NCI-H1694 (cell line): ENCODE results near the gene KBTBD2.
A peak's percentile ranks its signal among the peaks of the same experiment; 100 is the strongest.
"Not testable (repeated sequence)": the region's sequence is repeated elsewhere in the genome, so short reads cannot be mapped to it uniquely, and the experiment has no call there.

Experiments used
- DNase-seq: peaks from one replicate; lab custom pipeline; 2025; lab: John Stamatoyannopoulos, UW

KBTBD2 gene

GRCh38 chr7:32891043-32891799 is at the start of gene KBTBD2:
KBTBD2 (minus strand) TSS chr7:32891760; CDS start chr7:32879604, 12,156 bp downstream.
- peak; percentile 23 for DNase-seq

GRCh38 chr7:32941181-32941580 is 49.6 kb upstream of the KBTBD2 start:
- DNase-seq = no peak

- DNase-seq = no peak
Measured at GRCh38 chr7:32937344-32938174, 46.0 kb upstream of the KBTBD2 start.

GRCh38 chr7:32936689-32937088 is 45.1 kb upstream of the KBTBD2 start:
- no peak for DNase-seq

- DNase-seq = no peak
Measured at GRCh38 chr7:32935558-32935957, 44.0 kb upstream of the KBTBD2 start.

GRCh38 chr7:32930378-32930777 is 38.8 kb upstream of the KBTBD2 start:
- no peak for DNase-seq

- DNase-seq = no peak
Measured at GRCh38 chr7:32929430-32930143, 38.0 kb upstream of the KBTBD2 start.

- DNase-seq = no peak
Measured at GRCh38 chr7:32928785-32929298, 37.3 kb upstream of the KBTBD2 start.

GRCh38 chr7:32921896-32922295 is 30.3 kb upstream of the KBTBD2 start:
- no peak for DNase-seq

- not testable (repeated sequence) for DNase-seq
Measured at GRCh38 chr7:32916994-32917393, 25.4 kb upstream of the KBTBD2 start.

- no peak for DNase-seq
Measured at GRCh38 chr7:32916006-32916405, 24.4 kb upstream of the KBTBD2 start.

GRCh38 chr7:32915041-32915536 is 23.5 kb upstream of the KBTBD2 start:
- no peak for DNase-seq

GRCh38 chr7:32914184-32914583 is 22.6 kb upstream of the KBTBD2 start:
- DNase-seq = no peak

- no peak for DNase-seq
Measured at GRCh38 chr7:32910195-32910594, 18.6 kb upstream of the KBTBD2 start.

GRCh38 chr7:32905175-32905662 is 13.7 kb upstream of the KBTBD2 start:
- no peak for DNase-seq

- no peak for DNase-seq
Measured at GRCh38 chr7:32901629-32902028, 10.1 kb upstream of the KBTBD2 start.

GRCh38 chr7:32900433-32900995 is 9.0 kb upstream of the KBTBD2 start:
- DNase-seq = no peak

- not testable (repeated sequence) for DNase-seq
Measured at GRCh38 chr7:32897376-32897775, 5.8 kb upstream of the KBTBD2 start.

- DNase-seq = no peak
Measured at GRCh38 chr7:32896564-32897347, 5.2 kb upstream of the KBTBD2 start.

- DNase-seq = no peak
Measured at GRCh38 chr7:32894171-32894570, 2.6 kb upstream of the KBTBD2 start.

GRCh38 chr7:32893722-32894121 is 2.2 kb upstream of the KBTBD2 start:
- DNase-seq = no peak
